ENCODE results near the gene MED15.

GRCh38 chr22:20632082-20632481 lies 124.7 kb downstream of the MED15 start:
- TF ChIP-seq, protein P1, sequence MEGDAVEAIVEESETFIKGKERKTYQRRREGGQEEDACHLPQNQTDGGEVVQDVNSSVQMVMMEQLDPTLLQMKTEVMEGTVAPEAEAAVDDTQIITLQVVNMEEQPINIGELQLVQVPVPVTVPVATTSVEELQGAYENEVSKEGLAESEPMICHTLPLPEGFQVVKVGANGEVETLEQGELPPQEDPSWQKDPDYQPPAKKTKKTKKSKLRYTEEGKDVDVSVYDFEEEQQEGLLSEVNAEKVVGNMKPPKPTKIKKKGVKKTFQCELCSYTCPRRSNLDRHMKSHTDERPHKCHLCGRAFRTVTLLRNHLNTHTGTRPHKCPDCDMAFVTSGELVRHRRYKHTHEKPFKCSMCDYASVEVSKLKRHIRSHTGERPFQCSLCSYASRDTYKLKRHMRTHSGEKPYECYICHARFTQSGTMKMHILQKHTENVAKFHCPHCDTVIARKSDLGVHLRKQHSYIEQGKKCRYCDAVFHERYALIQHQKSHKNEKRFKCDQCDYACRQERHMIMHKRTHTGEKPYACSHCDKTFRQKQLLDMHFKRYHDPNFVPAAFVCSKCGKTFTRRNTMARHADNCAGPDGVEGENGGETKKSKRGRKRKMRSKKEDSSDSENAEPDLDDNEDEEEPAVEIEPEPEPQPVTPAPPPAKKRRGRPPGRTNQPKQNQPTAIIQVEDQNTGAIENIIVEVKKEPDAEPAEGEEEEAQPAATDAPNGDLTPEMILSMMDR (IDR thresholded peaks at IDR 0.05; ENCODE audit: borderline replicate concordance, extremely low read depth, low read length, poor library complexity, severe bottlenecking): no peak
- TF ChIP-seq EZH2 (IDR thresholded peaks at IDR 0.05; ENCODE audit: borderline replicate concordance, low read depth, low read length, severe bottlenecking): no peak
